ENCODE measurements around the gene ZFP62. TPM values are rescaled to one million over a fixed set of nuclear protein-coding genes. Genes with fewer than 3 reads are reported as not detected.

ZFP62 gene
- total RNA-seq, 1 donor from 2014 or later, result 38.4 TPM

Small RNA genes lying within 50 kb of the gene (small RNA-seq; reads per million reads assigned to genes)
- not detected for gene RF00019 (ENCODE audit: low replicate concordance)

Other genes starting within 250 kb of the ZFP62 start
- gene FLT4, start 211.7 kb downstream of the ZFP62 start, total RNA-seq, result 21.8 TPM
- not detected for gene OR2Y1, start 121.2 kb downstream of the ZFP62 start, total RNA-seq
- gene MGAT1, start 58.5 kb downstream of the ZFP62 start, total RNA-seq, result 88.0 TPM
- not detected for gene BTNL8, start 37.9 kb upstream of the ZFP62 start, total RNA-seq
- gene BTNL3, start 127.6 kb upstream of the ZFP62 start, total RNA-seq, result not detected
- 5.8 TPM for gene BTNL9, start 179.0 kb upstream of the ZFP62 start, total RNA-seq